PC-3 (cell line): ENCODE data around the gene KANSL3. TPM values are rescaled to one million over a fixed set of nuclear protein-coding genes. Genes with fewer than 3 reads are reported as not detected.

ENCODE experiments used
- ATAC-seq: fragments of 200-7000 bp; cut with Tn5 transposase; 2 replicates; pipeline ENCODE4 v1.9.1; 2020; ENCODE audit warnings: mild to moderate bottlenecking, moderate library complexity
- BruUV-seq: library from RNA; stranded (reverse); fragments of 400-500 nt; replicated peaks from 2 replicates; lab custom pipeline; 2021; lab: Mats Ljungman, UMichigan
- CTCF ChIA-PET: fragments of 300-600 bp; sonication (Branson Sonifier 250); formaldehyde crosslinking; loops from one replicate; lab custom pipeline; 2022; ENCODE audit warnings: antibody characterized with exemption; lab: Charles Lee
- POLR2A ChIA-PET: fragments of 300-600 bp; sonication (Branson Sonifier 250); formaldehyde crosslinking; loops from one replicate; lab custom pipeline; 2022; ENCODE audit warnings: antibody characterized with exemption; ENCODE audit not compliant: unreplicated experiment; lab: Charles Lee
- DNase-seq: peaks from one replicate; pipeline ENCODE4 v3.0.0-alpha.2; 2015
- H2AFZ ChIP-seq: fragments of 300-600 bp; sonication (generic); 2 replicates; pipeline ENCODE4 v1.6.0; 2016; ENCODE audit warnings: antibody characterized with exemption, low read length
- H3F3A ChIP-seq: fragments of 300-600 bp; sonication (generic); one replicate; pipeline ENCODE4 v1.6.0; 2017; ENCODE audit warnings: antibody characterized with exemption, low read length, control low read depth, mild to moderate bottlenecking; ENCODE audit not compliant: unreplicated experiment
- H3K27ac ChIP-seq: fragments of 300-600 bp; sonication (generic); 2 replicates; pipeline ENCODE4 v1.5.1; 2016; ENCODE audit warnings: mild to moderate bottlenecking, low read length
- H3K27me3 ChIP-seq: fragments of 300-600 bp; sonication (generic); 2 replicates; pipeline ENCODE4 v1.6.1; 2016; ENCODE audit warnings: low read length, mixed read lengths
- H3K36me3 ChIP-seq: fragments of 300-600 bp; sonication (generic); 2 replicates; pipeline ENCODE4 v1.6.1; 2016; ENCODE audit warnings: low read depth, mixed run types, low read length, mixed read lengths
- H3K4me1 ChIP-seq: fragments of 300-600 bp; sonication (generic); 2 replicates; pipeline ENCODE4 v1.5.1; 2016; ENCODE audit warnings: low read length; ENCODE audit not compliant: insufficient read depth
- H3K4me2 ChIP-seq: fragments of 300-600 bp; sonication (generic); 2 replicates; pipeline ENCODE4 v1.6.0; 2016; ENCODE audit warnings: low read length
- H3K4me3 ChIP-seq: fragments of 300-600 bp; sonication (generic); 2 replicates; pipeline ENCODE4 v1.5.1; 2016; ENCODE audit warnings: mild to moderate bottlenecking, low read length, mixed read lengths
- H3K79me2 ChIP-seq: fragments of 300-600 bp; sonication (generic); 2 replicates; pipeline ENCODE4 v1.6.1; 2017; ENCODE audit warnings: low read length, mixed read lengths
- H3K9ac ChIP-seq: fragments of 300-600 bp; sonication (generic); 2 replicates; pipeline ENCODE4 v1.6.0; 2016; ENCODE audit warnings: mild to moderate bottlenecking, low read length
- H3K9me2 ChIP-seq: fragments of 300-600 bp; sonication (generic); replicated peaks from 2 replicates; pipeline ENCODE4 v1.6.1; 2016; ENCODE audit warnings: mixed run types, low read length, mixed read lengths
- H3K9me3 ChIP-seq: fragments of 300-600 bp; sonication (generic); 2 replicates; pipeline ENCODE4 v1.6.1; 2016; ENCODE audit warnings: low read length, mixed read lengths
- H4K20me1 ChIP-seq: fragments of 300-600 bp; sonication (generic); 2 replicates; pipeline ENCODE4 v1.6.1; 2016; ENCODE audit warnings: low read length, mixed read lengths
- CTCF ChIP-seq: fragments of 300-600 bp; sonication (generic); conservative IDR thresholded peaks from 2 replicates; pipeline ENCODE4 v1.5.1; 2017; ENCODE audit warnings: antibody characterized with exemption, low read depth, mild to moderate bottlenecking, low read length
- EZH2 ChIP-seq: fragments of 300-600 bp; sonication (generic); IDR thresholded peaks from one replicate; pipeline ENCODE4 v1.6.1; 2017; ENCODE audit warnings: antibody characterized with exemption, mild to moderate bottlenecking, low read length; ENCODE audit not compliant: unreplicated experiment
- EZH2phosphoT487 ChIP-seq: fragments of 300-600 bp; sonication (generic); IDR thresholded peaks from 2 replicates; pipeline ENCODE4 v1.6.1; 2018; ENCODE audit warnings: mild to moderate bottlenecking, antibody characterized with exemption, low read length, borderline replicate concordance
- intact Hi-C: fragments of 100-400 bp; cut with micrococcal nuclease; formaldehyde crosslinking; loops from 2 replicates; pipeline ENCODE4 v1.9.0; 2023
- total RNA-seq: library from RNA; depleted of rRNA; stranded (reverse); fragments of >200 nt; gene quantifications from 2 replicates; pipeline ENCODE4 v1.2.3, GENCODE V29; 2014

Gene KANSL3
- total RNA-seq, 1 experiment from 2014 or later, result 30.6 TPM

- Histone ChIP-seq H3K9me3 (no peaks in the 10 kb centered on the region), H3K27me3 (no peaks in the 10 kb centered on the region), H3K27ac (peak overlapping the region; percentile 75), H3F3A (no peaks in the 10 kb centered on the region), H3K9ac (0 out of 2 replicates have a peak overlapping the region, but pooled peaks have one; percentile 7), H3K4me1 (peaks cover 27% of the 10 kb centered on the region), H2AFZ (peak overlapping the region; percentile 29; the same call in 1 of the 2 replicates), H3K36me3 (no peaks in the 10 kb centered on the region), H3K4me2 (peak overlapping the region; percentile 46), H3K9me2 (no peaks in the 10 kb centered on the region), H4K20me1 (no peaks in the 10 kb centered on the region), H3K4me3 (no peak overlapping the region), H3K79me2 (no peaks in the 10 kb centered on the region)
- ChIA-PET POLR2A (no interaction called here), CTCF (no interaction called here)
- intact Hi-C loops, result no loop called here
- DNase-seq (peak; percentile 99), ATAC-seq (peak; percentile 92)
- BruUV-seq, result no TSS peak
- TF ChIP-seq CTCF (no peak), EZH2 (no peak), EZH2phosphoT487 (no peak)
These were observed 81.4 kb downstream of the KANSL3 start for GRCh38 chr2:96556441-96557330.

GRCh38 chr2:96555146-96555610 is 82.9 kb downstream of the KANSL3 start:
- ChIA-PET POLR2A (no interaction called here), CTCF (interaction anchor here (0.6 kb wide), 1 partner anchor 272 kb away, joined by 3 read pairs; no protein-coding TSS in a partner anchor)
- H3K27ac ChIP-seq, result no peak overlapping the region
- H3K9ac ChIP-seq, result no peak overlapping the region
- H3K4me3 ChIP-seq, result no peak overlapping the region
- no peaks in the 10 kb centered on the region for H3K27me3 ChIP-seq
- H3F3A ChIP-seq, result no peaks in the 10 kb centered on the region
- no peak overlapping the region for H2AFZ ChIP-seq
- DNase-seq, result no peak
- ATAC-seq, result no peak
- no peaks in the 10 kb centered on the region for H3K9me2 ChIP-seq
- no peaks in the 10 kb centered on the region for H4K20me1 ChIP-seq
- TF ChIP-seq CTCF (no peak), EZH2phosphoT487 (no peak), EZH2 (no peak)
- peaks cover 27% of the 10 kb centered on the region for H3K4me1 ChIP-seq
- no peaks in the 10 kb centered on the region for H3K79me2 ChIP-seq
- 0 out of 2 replicates have a peak overlapping the region, but pooled peaks have one; percentile 21 for H3K4me2 ChIP-seq
- no TSS peak for BruUV-seq
- H3K36me3 ChIP-seq, result no peaks in the 10 kb centered on the region
- no peaks in the 10 kb centered on the region for H3K9me3 ChIP-seq
- intact Hi-C loops, result no loop called here
